Adrenal gland (tissue), 5 donors: ENCODE results near the gene ODAM.

ENCODE experiments used
- POLR2A ChIP-seq, 2 donors: fragments of 450-650 bp; IDR thresholded peaks; one replicate each; pipeline ENCODE4 v1.6.1; 2017; ENCODE audit warnings: antibody characterized with exemption in 2 of 2, mild to moderate bottlenecking in 2 of 2, moderate library complexity in 1 of 2
- TF ChIP-seq, protein P1 (sequence below), 6 experiments: fragments of 450-650 bp in 4 of 6; fragments of 200-600 bp in 2 of 6; sonication (generic) in 1 of 6; IDR thresholded peaks; 1 replicate in 5 of 6; 2 replicates in 1 of 6; pipeline versions ENCODE4 v1.5.1 to v1.8.0; 2016 to 2021; ENCODE audit warnings: antibody characterized with exemption in 6 of 6, mild to moderate bottlenecking in 2 of 6, moderate library complexity in 1 of 6
- donor health status: DM: no; HTN: no; CAD: no.

DNA sequence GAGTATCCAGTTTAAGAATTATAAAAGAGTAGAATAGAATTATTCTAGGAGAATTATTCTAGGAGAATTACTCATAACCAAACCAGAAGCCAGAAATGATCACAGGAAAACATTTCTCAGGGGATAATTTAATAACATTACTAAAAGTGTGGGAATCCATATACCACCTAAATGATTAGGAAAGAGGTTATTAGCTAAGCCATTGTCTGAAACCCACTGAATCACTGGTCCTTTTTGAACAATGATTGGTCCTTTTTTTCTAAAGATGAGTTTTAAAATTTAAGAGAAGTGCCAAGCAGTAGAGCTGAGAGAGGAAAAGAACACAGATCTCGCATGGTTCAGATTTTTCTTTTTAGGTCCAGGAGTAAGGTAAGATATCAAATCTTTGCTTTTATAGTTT is at the start of gene ODAM:
- TF ChIP-seq, protein P1, sequence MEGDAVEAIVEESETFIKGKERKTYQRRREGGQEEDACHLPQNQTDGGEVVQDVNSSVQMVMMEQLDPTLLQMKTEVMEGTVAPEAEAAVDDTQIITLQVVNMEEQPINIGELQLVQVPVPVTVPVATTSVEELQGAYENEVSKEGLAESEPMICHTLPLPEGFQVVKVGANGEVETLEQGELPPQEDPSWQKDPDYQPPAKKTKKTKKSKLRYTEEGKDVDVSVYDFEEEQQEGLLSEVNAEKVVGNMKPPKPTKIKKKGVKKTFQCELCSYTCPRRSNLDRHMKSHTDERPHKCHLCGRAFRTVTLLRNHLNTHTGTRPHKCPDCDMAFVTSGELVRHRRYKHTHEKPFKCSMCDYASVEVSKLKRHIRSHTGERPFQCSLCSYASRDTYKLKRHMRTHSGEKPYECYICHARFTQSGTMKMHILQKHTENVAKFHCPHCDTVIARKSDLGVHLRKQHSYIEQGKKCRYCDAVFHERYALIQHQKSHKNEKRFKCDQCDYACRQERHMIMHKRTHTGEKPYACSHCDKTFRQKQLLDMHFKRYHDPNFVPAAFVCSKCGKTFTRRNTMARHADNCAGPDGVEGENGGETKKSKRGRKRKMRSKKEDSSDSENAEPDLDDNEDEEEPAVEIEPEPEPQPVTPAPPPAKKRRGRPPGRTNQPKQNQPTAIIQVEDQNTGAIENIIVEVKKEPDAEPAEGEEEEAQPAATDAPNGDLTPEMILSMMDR (IDR thresholded peaks at IDR 0.05), result no peak
- no peak for TF ChIP-seq POLR2A (IDR thresholded peaks at IDR 0.05)
